Fibroblast of skin of right quadriceps (primary cell): Measurements from ENCODE around the gene RPS6KC1.
"Not testable (repeated sequence)": the region's sequence is repeated elsewhere in the genome, so short reads cannot be mapped to it uniquely, and the experiment has no call there.

Source experiments
- DNase-seq: peaks from one replicate; pipeline ENCODE4 v3.0.0-alpha.2; 2013

RPS6KC1 gene

DNA sequence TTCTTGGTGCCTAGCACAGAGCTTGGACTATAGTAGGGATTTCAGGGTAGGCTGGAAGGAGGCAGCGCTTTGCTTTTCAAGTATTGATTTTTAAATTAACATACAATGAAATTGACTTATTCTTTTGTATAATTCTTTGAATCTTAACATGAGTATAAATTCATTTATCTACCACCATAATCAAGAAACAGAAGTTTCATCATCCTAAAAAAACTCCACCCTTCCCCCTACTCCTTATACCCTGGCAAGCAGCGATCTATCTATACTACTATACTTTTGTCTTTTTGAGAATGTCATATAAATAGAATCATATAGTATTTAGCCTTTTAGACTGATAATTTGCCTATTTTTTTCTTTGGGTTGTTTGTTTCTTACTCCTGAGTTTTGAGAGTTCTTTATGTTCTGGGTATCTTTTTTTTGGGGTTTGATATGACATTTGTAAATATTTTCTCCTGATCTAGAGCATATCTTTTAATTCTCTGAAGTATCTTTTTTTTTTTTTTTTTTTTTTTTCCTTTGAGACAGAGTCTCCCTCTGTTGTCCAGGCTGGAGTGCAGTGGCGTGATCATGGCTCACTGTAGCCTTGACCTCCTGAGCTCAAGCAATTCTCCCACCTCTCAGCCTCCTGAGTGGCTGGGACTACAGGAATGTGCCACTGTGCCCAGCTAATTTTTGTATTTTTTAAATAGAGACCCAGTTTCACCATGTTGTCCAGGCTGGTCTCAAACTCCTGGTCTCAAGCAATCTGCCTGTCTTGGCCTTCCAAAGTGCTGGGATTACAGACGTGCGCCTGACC is 6.4 kb downstream of the RPS6KC1 start:
- DNase-seq, result no peak

DNA sequence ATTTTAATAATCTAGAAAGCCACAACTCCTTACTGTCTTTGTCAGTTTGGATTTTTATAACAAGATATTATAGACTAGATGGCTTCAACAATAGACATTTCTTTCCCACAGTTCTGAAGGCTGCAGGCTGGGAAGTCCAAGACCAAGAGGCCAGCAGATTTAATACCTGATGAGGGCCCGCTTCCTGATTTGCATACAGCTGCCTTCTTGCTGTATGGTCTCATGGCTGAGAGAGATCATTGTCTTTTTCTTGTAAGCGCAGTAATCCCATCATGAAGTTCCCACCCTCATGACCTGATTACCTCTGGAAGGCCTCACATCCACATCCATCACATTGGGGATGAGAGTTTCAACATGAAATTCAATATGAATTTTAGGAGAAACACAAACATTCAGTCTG is 9.8 kb downstream of the RPS6KC1 start:
- DNase-seq, result no peak

DNA sequence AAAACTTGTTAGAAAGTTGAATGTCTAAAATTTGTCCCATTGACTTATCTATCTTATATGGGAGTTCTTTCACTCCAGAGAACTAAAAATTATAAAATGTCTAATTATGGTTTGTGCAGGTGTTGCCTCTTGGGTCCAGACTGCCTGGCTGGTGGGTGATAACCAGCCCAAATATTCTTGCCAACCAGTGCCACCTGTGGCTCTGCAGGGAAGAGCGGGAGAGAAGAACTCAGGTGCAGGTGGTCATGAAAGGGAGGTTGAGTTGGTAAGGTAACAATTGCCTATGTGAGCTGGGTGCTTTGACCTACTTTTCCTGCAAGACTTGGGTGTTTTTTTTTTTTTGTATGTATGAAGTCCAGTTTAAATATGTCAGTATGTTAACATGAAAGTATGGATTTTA is 10.2 kb downstream of the RPS6KC1 start:
- no peak for DNase-seq

DNA sequence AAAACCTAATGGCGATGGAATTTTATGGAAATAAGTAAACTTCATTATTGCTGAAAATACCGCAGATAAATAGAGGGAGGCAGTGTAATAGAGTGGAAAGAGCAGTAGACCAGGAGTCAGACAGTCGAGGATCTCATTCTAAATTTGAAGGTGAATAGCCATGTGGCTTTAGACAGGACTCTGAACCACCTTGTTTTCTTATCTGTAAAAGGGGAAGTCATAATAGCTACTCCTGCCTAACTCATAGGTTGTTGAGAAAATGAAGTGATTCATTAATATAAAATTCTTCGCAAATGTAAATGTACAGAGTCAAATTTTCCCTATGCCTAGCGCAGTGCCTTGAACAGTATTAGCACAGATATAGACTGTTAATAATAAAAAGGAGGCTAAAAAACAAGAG is 14.8 kb downstream of the RPS6KC1 start:
- DNase-seq, result no peak

DNA sequence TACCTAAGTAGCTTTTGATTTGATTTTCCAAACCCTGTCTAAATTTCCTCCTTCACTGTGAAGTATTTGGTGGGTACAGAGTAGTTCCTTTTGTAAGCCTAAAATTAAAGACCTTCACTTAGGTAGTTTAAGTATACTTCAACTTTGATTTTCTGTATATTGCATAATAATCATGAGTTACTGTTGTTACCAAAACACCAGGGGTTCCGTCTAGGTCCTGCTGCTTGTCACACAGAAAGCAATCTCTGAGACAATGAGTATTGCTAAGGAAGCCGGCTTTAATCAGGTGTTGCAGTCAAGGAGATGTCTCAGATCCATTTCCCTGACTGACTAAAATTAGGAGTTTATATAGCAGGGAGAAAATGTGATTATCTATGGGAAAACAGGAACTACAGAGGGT is 15.3 kb downstream of the RPS6KC1 start:
- DNase-seq, result no peak

DNA sequence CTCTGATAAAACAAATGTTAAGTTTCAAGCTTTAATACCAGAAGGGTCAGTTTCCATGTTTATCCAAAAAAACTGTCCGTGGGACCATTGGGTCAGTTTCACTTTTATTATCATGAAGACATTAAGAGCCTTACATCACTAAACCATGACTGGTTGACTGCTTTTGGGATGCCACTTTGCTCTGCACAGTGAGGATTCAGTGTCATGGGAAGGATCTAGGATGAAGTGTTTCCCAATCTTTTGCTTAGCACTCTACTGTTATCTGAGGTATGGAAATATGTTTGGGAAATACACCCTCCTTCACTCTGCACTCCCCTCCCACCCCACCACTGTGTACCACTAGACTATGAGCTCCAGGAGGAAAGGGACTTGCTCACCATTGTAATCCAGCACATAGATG is 16.3 kb downstream of the RPS6KC1 start:
- no peak for DNase-seq

DNA sequence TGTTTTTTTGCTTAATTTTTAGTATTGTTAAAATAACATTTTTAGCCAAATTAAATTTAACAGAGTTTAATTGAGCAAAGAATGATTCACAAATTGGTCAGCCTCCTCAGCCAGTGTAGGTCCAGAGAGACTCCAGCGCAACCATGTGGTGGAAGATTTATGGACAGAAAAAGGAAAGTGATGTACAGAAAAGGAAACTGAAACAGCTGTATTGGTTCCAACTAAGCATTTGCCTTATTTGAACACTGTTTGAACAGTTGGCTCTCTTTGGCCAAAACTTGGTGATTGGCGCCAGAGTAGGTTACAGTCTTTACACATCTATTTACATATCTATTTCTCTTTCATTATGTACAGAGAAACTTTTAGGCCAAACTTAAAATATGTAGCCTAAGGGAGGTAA is 19.4 kb downstream of the RPS6KC1 start:
- peak; percentile 68 for DNase-seq

DNA sequence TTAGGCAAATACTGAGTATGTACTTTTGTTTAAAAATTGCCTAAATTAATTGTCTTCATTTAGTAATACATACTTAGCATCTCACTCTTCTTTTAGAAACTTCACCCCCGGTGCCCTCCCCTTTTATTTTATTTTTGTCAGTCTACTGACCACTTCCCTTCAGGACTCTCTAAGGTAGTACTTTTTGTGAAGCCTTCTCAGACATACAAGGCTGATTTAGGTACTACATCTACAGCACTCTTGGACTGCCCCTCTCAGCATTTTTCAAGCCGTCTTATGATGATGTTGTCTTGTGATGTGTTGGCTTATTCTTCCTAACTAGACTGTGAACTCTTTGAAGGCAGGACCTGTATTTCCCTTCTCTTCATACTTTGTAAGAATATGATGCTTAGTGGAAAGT is 24.7 kb downstream of the RPS6KC1 start:
- DNase-seq, result no peak

DNA sequence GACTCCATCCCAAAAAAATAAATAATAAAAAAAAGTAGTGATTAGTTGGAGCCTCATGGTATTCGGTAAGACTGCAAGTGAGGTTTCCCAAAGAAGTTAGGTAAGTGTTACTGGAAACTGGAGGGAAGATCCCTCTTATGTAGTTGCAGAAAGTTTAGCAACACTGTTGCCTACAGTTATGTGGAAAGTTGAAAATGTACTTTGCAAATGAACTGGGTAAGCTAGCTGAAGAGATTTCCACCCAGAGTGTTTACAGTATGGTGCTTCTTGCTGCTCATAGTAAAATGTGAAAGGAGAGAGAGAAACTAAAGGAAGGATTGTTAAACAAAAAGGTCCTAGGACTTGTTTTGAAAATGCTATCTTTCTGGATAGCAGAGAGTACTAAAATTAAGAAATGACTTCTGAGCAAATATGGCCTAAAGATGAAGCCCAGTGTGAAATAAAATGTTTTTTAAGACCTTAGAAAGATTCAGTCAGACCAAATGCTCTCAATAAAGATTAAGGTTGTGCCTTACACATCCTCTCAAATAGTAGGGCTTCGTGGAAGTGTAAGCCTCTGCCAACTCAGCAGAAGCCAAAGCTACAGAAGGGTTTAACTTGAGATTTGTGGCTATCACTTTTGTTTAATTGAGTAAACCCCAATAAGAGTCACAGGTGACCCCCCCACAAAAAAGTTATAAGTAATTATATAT is 31.5 kb downstream of the RPS6KC1 start:
- no peak for DNase-seq

DNA sequence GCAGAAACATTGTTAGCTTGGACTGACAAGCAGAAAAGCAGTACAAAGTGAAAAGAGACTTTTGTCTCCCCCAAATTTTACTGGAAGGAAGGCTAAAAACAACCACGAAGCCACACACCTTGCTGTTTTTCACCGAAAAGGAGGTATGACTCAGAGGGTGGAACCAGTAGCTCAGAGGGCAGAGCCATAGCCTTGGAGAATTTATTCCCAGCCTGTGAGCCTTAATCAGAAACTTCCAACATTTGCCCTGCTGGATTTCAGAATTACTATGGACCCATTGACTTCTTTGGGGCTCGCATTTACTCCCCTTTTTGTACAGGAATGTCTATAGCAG is 32.0 kb downstream of the RPS6KC1 start:
- DNase-seq, result no peak

DNA sequence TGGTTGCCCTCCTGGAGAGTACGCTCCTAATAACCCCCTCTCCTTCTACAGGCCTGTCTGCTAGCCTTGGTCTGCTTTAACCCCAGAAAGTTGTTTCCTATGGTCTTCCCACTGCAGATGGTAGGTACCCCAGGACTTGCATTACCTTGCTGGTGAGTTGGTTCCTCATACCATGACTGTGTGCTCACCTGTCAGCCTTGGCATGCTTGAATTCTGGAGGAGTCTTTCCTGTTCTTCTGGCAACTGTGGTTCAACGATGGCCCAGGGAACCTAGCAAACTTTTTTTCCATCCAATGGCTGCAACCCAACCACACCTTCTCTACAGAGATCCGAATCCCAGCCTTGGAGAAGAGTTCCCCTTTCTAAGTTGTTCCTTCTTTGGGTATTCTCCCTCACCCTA is 36.9 kb downstream of the RPS6KC1 start:
- DNase-seq, result no peak

DNA sequence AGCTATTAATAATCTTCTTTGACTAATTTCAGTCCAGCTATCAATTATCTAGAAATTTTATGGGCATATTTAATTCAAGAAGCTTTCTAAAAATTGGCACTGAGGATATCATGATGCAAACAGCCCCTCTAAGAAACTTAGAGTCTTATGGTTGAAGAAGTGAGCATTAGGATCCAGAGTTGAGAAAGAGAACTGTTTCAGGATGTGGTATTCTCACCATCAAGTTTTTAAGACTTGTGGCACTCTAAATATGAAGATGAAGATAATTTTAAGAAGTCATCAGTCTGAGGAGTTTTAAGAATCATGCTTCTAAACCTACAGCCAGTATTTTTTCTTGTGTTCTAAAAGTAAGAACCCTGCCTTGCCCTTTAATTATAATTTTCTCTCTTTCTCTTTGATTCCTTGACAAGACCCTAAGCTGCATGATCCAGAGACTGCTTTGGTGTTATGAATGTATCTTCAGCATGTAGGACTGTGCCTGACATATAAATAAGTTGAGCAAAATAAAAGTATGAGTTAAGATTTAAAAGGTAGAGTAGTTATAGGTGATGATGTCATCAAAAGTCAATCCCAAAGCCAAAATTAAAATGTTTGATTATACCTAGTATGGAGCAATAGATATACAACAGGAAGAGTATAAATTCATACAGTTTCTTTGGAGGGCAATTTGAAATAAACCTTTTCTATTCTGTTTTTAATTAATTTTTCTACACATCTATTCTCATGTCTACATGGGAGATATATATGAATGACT is 39.1 kb downstream of the RPS6KC1 start:
- no peak for DNase-seq

DNA sequence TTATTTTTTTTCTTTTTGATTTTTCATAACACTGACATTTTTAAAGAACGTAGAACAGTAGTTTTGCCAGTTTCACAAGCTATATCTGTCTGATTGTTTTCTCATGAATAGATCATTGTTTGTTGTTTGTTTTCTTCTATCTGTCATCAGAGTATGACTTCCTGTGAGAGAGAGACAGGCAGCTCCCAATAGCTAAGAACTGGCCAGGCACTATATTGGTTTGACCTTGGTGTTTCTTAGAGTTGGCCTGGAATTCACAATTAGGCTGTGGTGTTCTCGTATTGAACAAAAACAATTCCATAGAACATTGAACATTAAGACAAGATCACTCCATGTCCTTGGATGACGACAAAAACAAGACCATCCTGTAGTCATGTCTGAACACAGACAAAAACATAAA is 43.4 kb downstream of the RPS6KC1 start:
- DNase-seq, result no peak

DNA sequence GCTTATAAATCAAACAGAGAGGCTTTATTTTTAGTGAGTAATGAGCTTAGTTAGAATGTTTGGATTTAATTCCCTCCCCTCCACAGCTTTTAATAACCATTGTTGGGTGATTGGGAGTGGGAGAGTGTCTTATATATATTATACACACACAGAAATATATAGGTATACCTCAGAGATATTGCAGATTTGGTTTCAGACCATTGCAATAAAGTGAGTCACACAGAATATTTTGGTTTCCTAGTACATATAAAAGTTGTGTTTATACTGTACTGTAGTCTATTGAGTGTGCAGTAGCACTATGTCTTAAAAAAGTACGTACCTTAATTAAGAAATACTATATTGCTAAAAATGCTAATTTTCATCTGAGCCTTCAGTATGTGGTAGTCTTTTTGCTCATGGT is 44.4 kb downstream of the RPS6KC1 start:
- DNase-seq, result no peak

DNA sequence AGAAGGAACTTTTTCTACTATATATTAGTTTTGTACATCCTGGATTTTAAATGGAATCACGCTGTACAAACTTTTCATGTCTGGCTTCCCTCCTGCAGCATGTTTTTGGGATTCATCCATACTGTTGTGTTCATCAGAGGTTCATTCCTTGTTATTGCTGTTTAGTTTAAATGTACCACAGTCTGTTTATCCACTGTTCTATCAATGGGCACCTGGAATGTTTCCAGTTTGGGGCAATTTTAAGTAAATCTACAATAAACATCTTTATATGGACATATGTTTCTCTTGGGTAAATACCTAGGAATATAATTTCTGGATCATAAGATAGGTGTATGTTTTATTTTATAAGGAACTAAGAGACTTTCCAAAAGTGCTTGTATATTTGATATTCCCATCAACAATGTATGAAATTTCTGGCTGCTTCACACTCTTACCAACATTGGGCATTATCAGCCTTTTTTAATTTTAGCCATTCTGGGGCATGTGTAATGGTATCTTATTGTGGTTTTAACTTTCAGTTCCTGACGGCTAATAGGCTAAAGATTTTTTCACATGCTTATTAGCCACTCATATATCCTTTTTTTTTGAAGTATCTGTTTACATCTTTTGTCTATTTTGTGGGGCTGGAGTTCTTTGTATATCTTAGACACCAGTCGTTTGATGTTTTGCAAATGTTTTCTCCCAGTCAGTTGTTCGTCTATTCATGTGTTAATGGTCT is 48.8 kb downstream of the RPS6KC1 start:
- no peak for DNase-seq

DNA sequence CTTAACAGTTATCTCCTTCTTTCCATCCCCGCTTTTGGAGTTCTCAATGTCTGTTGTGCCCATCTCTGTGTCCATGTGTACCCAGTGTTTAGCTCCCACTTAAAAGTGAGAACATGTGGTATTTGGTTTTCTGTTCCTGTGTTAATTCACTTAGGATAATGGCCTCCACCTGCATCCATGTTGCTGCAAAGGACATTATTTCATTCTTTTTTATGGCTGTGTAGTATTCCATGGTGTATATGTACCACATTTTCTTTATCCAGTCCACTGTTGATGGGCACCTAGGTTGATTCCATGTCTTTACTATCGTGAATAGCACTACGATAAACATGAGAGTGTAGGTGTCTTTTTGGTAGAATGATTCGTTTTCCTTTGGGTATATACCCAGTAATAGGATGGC is 49.5 kb downstream of the RPS6KC1 start:
- not testable (repeated sequence) for DNase-seq

DNA sequence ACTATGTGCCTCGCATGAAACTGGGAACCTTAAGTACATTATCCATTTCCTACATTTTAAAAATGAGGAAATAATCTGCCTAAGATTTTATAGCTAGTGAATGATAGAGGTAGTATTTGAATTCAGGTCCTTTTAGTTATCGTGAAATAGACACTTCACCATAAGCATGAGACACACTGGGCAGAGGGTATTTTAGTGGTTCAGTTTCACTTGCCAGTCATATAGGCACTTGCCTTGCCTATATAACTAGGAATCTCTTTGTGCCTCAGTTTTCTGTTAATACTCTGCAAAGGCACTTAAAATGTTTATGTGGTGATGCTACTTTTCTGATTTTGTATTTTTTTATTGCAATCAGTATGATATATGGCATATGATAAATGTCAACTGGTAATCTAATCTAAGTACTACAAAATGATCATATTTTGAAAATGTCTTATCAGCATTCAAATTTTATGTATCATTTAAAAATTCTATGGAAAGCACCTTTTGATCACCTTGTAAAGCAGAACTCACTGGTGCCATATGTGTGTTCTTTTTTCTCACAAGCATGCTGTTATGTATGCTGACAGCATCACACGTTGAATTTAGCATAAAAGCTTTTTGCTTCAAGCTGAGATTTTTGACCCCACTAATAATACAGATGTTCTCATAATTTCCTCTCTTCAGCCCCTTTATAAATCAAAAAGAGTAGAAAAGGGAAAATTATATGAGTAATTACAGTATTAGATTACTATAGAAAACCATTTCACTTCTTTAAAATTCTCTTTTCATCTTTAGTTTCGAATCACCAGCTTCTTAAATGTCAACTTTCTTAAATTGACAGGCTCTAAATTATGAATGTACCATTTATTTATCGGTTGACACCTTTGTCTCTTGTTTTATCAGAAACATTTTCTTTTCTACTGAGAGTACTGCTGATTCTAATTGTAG is 52.6 kb downstream of the RPS6KC1 start:
- no peak for DNase-seq

DNA sequence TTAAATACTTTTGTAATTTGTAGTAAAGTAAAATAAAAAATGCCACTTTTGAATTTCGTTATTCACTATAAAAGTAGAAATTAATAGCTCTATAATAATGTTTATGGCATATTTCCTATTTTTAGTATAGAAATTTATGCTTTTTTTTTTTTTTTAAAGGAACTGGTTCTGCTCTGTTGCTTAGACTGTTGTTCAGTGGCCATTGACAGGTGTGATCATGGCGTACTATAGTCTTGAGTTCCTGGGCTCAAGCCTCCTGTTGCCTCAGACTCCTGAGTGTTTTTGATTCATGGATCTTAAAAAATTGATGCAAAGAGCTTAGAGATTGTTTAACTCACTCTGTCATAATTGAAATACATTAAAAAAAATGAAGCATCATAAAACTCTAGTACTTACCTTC is 53.6 kb downstream of the RPS6KC1 start:
- DNase-seq, result no peak

DNA sequence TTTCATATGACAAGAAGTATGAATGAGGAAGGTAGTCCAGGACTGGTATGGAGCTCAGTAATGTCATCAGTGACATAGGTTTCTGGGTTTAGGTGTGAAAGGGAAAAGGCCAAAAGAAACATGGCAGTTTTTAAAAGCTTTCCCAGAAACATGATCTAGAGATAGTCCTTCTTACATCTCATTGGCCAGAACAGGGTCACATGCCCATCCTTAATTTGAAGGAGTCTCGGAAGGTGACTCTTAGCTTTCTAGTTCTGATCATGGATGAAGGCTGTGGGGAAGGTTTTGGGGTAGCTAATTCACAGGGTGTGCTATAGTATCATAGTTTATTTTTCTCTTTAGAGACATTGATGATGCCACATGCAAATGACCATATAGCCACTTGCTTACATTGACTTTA is 55.3 kb downstream of the RPS6KC1 start:
- DNase-seq, result no peak

DNA sequence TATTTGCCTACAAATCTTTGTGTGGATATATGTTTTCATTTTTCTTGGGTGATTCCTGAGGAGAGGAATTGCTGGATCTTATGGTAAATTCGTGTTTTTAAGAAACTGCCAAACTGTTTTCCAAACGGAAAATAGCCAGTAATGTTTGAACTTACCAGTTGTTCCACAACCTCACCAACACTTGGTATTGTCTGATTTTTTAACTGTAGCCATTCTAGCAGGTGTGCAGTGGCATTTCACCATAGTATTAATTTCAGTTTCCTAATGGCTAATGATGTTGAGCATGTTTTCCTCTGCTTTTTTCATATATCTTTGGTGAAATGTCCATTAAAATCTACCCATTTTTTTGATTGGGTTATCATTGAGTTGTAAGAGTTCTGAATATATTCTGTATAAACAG is 56.6 kb downstream of the RPS6KC1 start:
- no peak for DNase-seq

DNA sequence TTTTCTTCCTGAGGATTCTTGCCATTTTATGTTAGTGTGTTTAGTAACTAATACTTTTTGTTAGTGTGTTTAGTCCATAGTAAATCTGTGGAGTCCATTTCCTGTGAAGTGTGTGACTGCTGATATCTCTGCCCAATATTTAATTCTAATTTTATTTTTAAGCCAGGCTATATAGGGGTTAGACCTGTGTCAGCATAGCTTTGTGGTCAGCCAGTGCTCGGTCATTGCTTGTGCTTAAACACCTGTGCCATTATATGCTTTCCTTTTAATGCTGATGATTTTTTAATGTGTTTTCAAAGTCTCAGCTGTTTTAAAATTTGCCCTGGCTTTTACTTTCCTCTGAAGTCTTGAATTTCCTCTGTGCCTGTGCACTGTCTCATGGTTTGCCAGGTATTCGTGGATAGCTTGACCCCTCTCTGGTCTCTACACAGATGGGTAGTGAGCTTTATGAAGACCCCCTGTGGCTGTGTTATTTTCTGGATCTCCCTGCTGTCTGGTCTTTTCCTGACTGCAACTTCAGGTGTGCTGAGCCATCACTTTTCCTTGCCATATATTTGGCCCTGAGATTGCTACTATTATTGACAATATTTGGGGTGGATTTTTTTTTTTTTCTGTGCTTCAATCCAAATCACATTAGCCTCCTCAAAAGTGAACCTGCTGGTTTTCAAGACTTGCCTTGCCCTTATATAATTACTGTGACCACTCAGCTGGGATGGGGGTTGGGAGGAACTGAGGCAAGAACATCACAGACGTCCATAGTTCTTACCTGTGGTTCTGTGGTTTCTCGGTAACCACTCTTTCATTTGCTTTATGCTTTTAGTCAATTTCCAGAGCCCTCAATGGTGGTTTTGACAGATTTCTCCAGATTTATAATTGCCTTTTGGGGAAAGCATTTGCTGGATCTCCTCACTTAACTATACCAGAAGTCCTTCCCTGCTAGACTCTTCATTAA is 59.6 kb downstream of the RPS6KC1 start:
- DNase-seq, result no peak
